Esophagus muscularis mucosa (tissue), 4 donors: ENCODE results near the gene CELF4. TPM values are rescaled to one million over a fixed set of nuclear protein-coding genes. Genes with fewer than 3 reads are reported as not detected.

Experiments
- DNase-seq: peaks from one replicate; pipeline ENCODE4 v3.0.0-alpha.2; 2017; ENCODE audit errors: extremely low spot score
- H3K27ac ChIP-seq, 4 donors: fragments of 200-600 bp; sonication (generic); replicated peaks in 1 of 4; 1 replicate in 3 of 4; 2 replicates in 1 of 4; pipeline ENCODE4 v1.5.1; 2016 to 2019; ENCODE audit warnings: mild to moderate bottlenecking in 1 of 4
- H3K27me3 ChIP-seq, 4 donors: fragments of 200-600 bp; sonication (generic); one replicate each; pipeline versions ENCODE4 v1.5.1 to v1.6.0; 2016 to 2019
- H3K36me3 ChIP-seq, 4 donors: fragments of 200-600 bp; sonication (generic); one replicate each; pipeline ENCODE4 v1.5.1; 2016 to 2019
- H3K4me1 ChIP-seq, 4 donors: fragments of 200-600 bp; sonication (generic); one replicate each; pipeline ENCODE4 v1.5.1; 2016 to 2019
- H3K4me3 ChIP-seq, 4 donors: fragments of 200-600 bp; sonication (generic); 1 replicate in 2 of 4; 2 replicates in 2 of 4; pipeline ENCODE4 v1.5.1; 2016 to 2019; ENCODE audit warnings: mild to moderate bottlenecking in 4 of 4, moderate library complexity in 1 of 4
- H3K9me3 ChIP-seq, 4 donors: fragments of 200-600 bp; sonication (generic); 1 replicate in 3 of 4; 2 replicates in 1 of 4; pipeline ENCODE4 v1.5.1; 2016 to 2019
- EP300 ChIP-seq: sonication (generic); formaldehyde crosslinking; IDR thresholded peaks from one replicate; pipeline ENCODE4 v1.6.1; 2017; ENCODE audit warnings: antibody characterized with exemption
- POLR2A ChIP-seq: fragments of 450-650 bp; IDR thresholded peaks from one replicate; pipeline ENCODE4 v1.6.1; 2017; ENCODE audit warnings: antibody characterized with exemption, moderate library complexity, mild to moderate bottlenecking, low read depth
- POLR2AphosphoS5 ChIP-seq, 2 donors: sonication (generic); formaldehyde crosslinking; IDR thresholded peaks; one replicate each; pipeline ENCODE4 v1.6.1; 2017; ENCODE audit warnings: antibody characterized with exemption in 2 of 2
- WGBS: methylation state at CpG from one replicate; pipeline ENCODE4 v1.1.5; 2018; 5-methylcytosine and 5-hydroxymethylcytosine counted together
- intact Hi-C: fragments of 100-400 bp; cut with DNase I; formaldehyde crosslinking; loops from one replicate; pipeline ENCODE4 v1.15.1; 2023
- total RNA-seq, 4 donors: library from RNA; depleted of rRNA; stranded (reverse); fragments of >200 nt; gene quantifications; one replicate each; pipeline versions ENCODE4 v1.1.0 to v1.2.1, GENCODE V29; 2016
- TF ChIP-seq, protein P1 (sequence below), 3 experiments: fragments of 200-600 bp in 2 of 3; fragments of 450-650 bp in 1 of 3; sonication (generic) in 2 of 3; IDR thresholded peaks; one replicate each; pipeline ENCODE4 v1.5.1; 2017 to 2019; ENCODE audit warnings: antibody characterized with exemption in 3 of 3, mild to moderate bottlenecking in 2 of 3, moderate library complexity in 1 of 3

CELF4 gene
- total RNA-seq, 4 donors from 2014 or later, result 0.86 to 1.8 (median 1.7) TPM

DNA sequence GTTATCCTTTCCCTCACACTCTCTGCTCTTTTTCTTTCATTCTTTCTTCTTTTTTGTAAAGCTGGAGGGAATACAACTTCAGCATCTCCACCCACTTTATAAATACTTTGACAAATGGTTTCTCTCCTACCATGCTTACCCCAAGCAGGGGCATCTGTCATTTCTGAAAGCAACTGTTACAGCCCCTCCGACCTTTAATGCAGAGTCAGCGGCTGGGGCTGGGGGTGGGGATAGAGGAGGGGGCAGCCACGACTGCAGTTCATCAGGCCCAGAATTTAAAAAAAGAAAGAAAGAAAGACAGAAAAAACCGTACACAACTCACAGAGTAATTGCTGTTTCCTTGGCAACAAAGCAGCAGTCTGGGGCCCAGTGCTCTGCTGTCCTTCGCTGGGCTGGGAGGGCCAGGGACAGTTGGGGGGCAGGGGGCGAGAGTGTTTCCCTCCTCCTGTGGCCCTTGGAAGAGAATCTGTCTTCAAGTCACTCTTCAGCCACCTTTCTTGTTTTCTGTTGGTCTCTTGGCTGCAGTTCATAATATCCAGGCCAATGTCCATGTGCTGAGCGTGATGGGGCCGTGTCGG is 53.8 kb downstream of the CELF4 start:
- H3K27me3 ChIP-seq, result peaks cover 0 to 37% (median 0%) of the 10 kb centered on the region in 4 donors
- H3K27ac ChIP-seq, result no peak overlapping the region
- peaks cover 0 to 12% (median 10%) of the 10 kb centered on the region in 4 donors for H3K9me3 ChIP-seq
- H3K4me3 ChIP-seq, result no peak overlapping the region
- no peaks in the 10 kb centered on the region for H3K36me3 ChIP-seq
- DNase-seq, result no peak
- TF ChIP-seq EP300, result no peak
- no peak for TF ChIP-seq POLR2A
- TF ChIP-seq POLR2AphosphoS5 (IDR thresholded peaks at IDR 0.05), result no peak
- TF ChIP-seq, protein P1, sequence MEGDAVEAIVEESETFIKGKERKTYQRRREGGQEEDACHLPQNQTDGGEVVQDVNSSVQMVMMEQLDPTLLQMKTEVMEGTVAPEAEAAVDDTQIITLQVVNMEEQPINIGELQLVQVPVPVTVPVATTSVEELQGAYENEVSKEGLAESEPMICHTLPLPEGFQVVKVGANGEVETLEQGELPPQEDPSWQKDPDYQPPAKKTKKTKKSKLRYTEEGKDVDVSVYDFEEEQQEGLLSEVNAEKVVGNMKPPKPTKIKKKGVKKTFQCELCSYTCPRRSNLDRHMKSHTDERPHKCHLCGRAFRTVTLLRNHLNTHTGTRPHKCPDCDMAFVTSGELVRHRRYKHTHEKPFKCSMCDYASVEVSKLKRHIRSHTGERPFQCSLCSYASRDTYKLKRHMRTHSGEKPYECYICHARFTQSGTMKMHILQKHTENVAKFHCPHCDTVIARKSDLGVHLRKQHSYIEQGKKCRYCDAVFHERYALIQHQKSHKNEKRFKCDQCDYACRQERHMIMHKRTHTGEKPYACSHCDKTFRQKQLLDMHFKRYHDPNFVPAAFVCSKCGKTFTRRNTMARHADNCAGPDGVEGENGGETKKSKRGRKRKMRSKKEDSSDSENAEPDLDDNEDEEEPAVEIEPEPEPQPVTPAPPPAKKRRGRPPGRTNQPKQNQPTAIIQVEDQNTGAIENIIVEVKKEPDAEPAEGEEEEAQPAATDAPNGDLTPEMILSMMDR (IDR thresholded peaks at IDR 0.05), result no peak
- WGBS, result 52% methylated on average over 9 of the region's 9 CpGs
- intact Hi-C loops, result no loop called here
- no peaks in the 10 kb centered on the region for H3K4me1 ChIP-seq

DNA sequence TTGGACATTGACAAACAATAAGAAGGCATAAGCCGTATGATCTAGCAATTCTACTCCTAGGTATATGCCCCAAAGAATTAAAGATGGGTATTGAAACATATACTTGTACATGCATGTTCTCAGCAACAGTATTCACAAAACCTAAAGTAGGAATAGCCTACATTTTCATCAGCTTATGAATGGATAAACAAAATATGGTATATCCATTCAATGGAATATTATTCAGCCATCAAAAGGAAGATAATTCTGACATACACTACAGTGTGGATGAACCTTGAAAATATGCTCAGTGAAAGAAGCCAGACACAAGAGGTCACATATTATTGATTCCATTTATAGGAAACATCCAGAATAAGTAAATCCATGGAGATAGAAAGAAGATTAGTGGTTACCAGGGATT is 56.0 kb downstream of the CELF4 start:
- intact Hi-C loops, result no loop called here
- Histone ChIP-seq H3K4me3 (no peak overlapping the region), H3K27ac (no peak overlapping the region), H3K9me3 (peaks cover 0 to 12% (median 10%) of the 10 kb centered on the region in 4 donors), H3K27me3 (peaks cover 0 to 30% (median 0%) of the 10 kb centered on the region in 4 donors), H3K4me1 (no peaks in the 10 kb centered on the region), H3K36me3 (no peaks in the 10 kb centered on the region)
- WGBS, result 87% methylated on average over 1 of the region's 1 CpG
- DNase-seq, result no peak
- TF ChIP-seq, protein P1 (IDR thresholded peaks at IDR 0.05), result no peak
- TF ChIP-seq EP300, result no peak
- no peak for TF ChIP-seq POLR2A
- no peak for TF ChIP-seq POLR2AphosphoS5 (IDR thresholded peaks at IDR 0.05)

DNA sequence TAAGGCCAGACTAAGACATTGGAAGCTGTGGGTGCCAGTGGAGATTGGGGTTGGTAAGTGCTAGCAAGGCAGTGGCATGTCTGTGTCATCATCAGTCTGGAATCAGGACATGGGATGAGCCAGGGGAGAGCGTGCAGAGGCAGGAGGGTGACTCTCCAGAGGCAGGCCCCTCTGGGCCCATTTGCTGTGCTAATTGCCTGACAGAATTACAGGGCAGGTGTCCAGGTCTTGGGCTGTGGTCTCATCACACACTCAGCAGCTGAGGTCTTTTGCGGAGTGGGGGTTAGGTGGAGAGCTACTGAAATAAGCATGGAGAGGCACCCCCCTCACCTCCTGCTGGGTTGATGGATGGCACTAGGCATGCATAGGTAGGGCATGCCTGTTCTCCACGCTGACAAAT is 57.4 kb downstream of the CELF4 start:
- DNase-seq, result no peak
- peaks cover 0 to 21% (median 0%) of the 10 kb centered on the region in 4 donors for H3K27me3 ChIP-seq
- H3K36me3 ChIP-seq, result no peaks in the 10 kb centered on the region
- TF ChIP-seq POLR2AphosphoS5 (IDR thresholded peaks at IDR 0.05) (no peak), EP300 (no peak), POLR2A (no peak)
- TF ChIP-seq, protein P1 (IDR thresholded peaks at IDR 0.05), result no peak
- no peak overlapping the region for H3K27ac ChIP-seq
- 29% methylated on average over 2 of the region's 3 CpGs for WGBS
- intact Hi-C loops, result no loop called here
- no peaks in the 10 kb centered on the region for H3K4me1 ChIP-seq
- H3K9me3 ChIP-seq, result peaks cover 0 to 12% (median 10%) of the 10 kb centered on the region in 4 donors
- H3K4me3 ChIP-seq, result no peak overlapping the region

DNA sequence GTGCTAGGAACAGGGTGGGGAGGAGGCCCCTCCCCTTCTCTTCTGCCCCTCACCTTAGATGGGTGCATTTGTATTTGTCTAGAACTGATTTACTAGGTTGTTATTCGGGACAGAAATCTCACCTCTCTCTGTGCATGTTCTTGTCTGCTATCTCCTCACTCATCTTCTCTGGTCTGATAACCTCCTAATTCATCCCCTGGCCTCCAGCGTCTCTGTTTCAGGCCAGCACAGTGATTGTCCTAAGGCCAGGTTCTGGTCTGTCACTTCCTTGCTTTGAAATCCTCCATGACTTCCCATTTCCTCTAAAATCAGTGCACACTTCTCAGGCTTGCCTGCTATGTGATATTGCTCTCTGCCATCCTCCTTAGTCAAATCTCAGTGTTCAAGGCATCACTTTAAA is 58.4 kb downstream of the CELF4 start:
- peaks cover 0 to 2% (median 0%) of the 10 kb centered on the region in 4 donors for H3K4me1 ChIP-seq
- H3K9me3 ChIP-seq, result peaks cover 0 to 12% (median 10%) of the 10 kb centered on the region in 4 donors
- H3K27me3 ChIP-seq, result peaks cover 0 to 13% (median 0%) of the 10 kb centered on the region in 4 donors
- TF ChIP-seq EP300 (no peak), POLR2A (no peak), POLR2AphosphoS5 (IDR thresholded peaks at IDR 0.05) (no peak)
- TF ChIP-seq, protein P1 (IDR thresholded peaks at IDR 0.05), result no peak
- no peak for DNase-seq
- 59% methylated on average over 2 of the region's 2 CpGs for WGBS
- intact Hi-C loops, result no loop called here
- H3K27ac ChIP-seq, result no peak overlapping the region
- no peak overlapping the region for H3K4me3 ChIP-seq
- H3K36me3 ChIP-seq, result no peaks in the 10 kb centered on the region

DNA sequence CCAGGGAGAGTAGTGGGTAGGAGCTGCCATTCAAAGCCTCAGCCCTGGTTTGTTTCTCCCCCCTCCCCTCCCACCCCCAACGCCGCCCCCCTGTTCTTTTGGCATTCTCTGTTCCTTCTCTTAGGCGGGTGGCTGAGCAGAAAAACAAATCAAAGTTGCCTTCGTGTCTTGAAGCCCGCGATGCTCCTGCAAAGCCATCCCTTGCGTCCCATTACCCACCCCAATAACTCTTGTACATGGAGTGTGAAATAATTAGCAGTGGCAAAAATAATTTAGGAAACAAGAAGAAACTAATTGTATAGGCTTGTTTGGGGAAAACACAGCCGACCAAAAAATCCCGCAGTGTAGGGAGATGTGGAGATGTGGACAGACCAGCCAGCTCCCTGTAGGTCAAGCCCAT is 59.6 kb downstream of the CELF4 start:
- intact Hi-C loops, result no loop called here
- 82% methylated on average over 9 of the region's 9 CpGs for WGBS
- Histone ChIP-seq H3K4me3 (no peak overlapping the region), H3K27ac (no peak overlapping the region), H3K4me1 (peaks cover 0 to 7% (median 0%) of the 10 kb centered on the region in 4 donors), H3K9me3 (peaks cover 0 to 12% (median 10%) of the 10 kb centered on the region in 4 donors), H3K27me3 (peaks cover 0 to 9% (median 0%) of the 10 kb centered on the region in 4 donors), H3K36me3 (no peaks in the 10 kb centered on the region)
- no peak for DNase-seq
- TF ChIP-seq, protein P1 (IDR thresholded peaks at IDR 0.05), result no peak
- TF ChIP-seq POLR2AphosphoS5 (IDR thresholded peaks at IDR 0.05) (no peak), EP300 (no peak), POLR2A (no peak)
